Ishikawa (cell line): ENCODE data around the gene RND3.

Experiments
- CEBPB ChIP-seq: IDR thresholded peaks from 2 replicates; pipeline ENCODE4 v1.6.1; 2012
- CREB1 ChIP-seq: IDR thresholded peaks from 2 replicates; pipeline ENCODE4 v1.6.1; 2012; ENCODE audit warnings: low read depth
- EP300 ChIP-seq: IDR thresholded peaks from 2 replicates; pipeline ENCODE4 v1.6.1; 2012; ENCODE audit warnings: borderline replicate concordance
- NFIC ChIP-seq: IDR thresholded peaks from 2 replicates; pipeline ENCODE4 v1.6.1; 2012
- RAD21 ChIP-seq: IDR thresholded peaks from 2 replicates; pipeline ENCODE4 v1.6.1; 2012; ENCODE audit warnings: low read depth
- TCF12 ChIP-seq: IDR thresholded peaks from 2 replicates; pipeline ENCODE4 v1.6.1; 2012; ENCODE audit warnings: low read depth
- TEAD4 ChIP-seq: IDR thresholded peaks from 2 replicates; pipeline ENCODE4 v1.6.1; 2012
- YY1 ChIP-seq: IDR thresholded peaks from 2 replicates; pipeline ENCODE4 v1.6.1; 2012; ENCODE audit warnings: low read depth
- ZBTB7A ChIP-seq: IDR thresholded peaks from 2 replicates; pipeline ENCODE4 v1.6.1; 2012; ENCODE audit warnings: low read depth
- TF ChIP-seq, protein P1 (sequence below): IDR thresholded peaks from 2 replicates; pipeline ENCODE4 v1.6.1; 2012

DNA sequence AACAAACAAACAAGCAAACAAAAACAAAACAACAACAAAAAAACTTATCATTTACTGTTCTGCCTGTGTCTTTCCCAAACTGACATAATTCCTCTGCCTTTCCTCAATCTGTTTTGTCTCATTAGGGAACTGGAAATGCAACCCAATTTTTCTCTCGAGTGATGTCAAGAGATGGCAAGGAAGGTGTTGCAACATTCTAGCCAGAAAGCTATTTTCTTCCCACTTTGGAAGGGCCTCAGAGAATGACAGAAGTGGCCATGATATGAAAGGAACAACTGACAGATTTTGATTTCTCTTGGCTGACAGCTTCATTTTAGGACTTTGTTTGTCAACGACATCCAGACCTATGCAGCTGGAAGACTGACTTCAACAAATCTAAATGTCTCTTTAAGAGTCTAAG is 24.7 kb downstream of the RND3 start:
- TF ChIP-seq NFIC (no peak), ZBTB7A (no peak), CREB1 (no peak), RAD21 (no peak), YY1 (no peak), CEBPB (no peak), EP300 (no peak), TCF12 (no peak), TEAD4 (no peak)
- TF ChIP-seq, protein P1, sequence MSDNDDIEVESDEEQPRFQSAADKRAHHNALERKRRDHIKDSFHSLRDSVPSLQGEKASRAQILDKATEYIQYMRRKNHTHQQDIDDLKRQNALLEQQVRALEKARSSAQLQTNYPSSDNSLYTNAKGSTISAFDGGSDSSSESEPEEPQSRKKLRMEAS, result no peak
